SK-N-MC (cell line): Measurements from ENCODE around the gene ZPBP.

Source experiments
- EZH2 ChIP-seq: fragments of 200-600 bp; sonication (generic); IDR thresholded peaks from one replicate; pipeline ENCODE4 v1.6.1; 2017; ENCODE audit warnings: antibody characterized with exemption
- POLR2AphosphoS5 ChIP-seq: IDR thresholded peaks from 2 replicates; pipeline ENCODE4 v1.6.1; 2012; ENCODE audit warnings: mild to moderate bottlenecking, low read depth, low read length, borderline replicate concordance

DNA sequence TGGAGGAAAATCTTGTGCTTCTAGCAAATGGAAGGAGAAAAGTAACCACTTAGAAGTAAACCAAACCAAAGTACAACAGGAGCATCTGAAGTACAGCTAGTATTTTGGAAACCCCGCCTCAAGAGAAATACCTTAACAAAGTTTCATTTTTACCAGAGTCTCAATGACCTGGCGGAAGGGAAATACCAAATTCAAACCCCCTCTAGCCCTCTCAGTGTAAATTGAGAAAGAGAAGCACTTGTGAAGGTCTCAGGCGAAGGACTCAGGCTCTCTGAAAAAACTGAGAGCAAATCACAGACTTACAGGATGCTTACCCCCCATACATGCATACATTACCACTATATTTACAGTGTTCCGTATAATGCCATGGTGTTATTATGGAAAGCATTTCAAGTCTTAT lies 70.1 kb downstream of the ZPBP start:
- TF ChIP-seq EZH2 (no peak), POLR2AphosphoS5 (no peak)
